HT1080 (cell line): ENCODE results near the gene EIF3D. TPM values are rescaled to one million over a fixed set of nuclear protein-coding genes. Genes with fewer than 3 reads are reported as not detected.
A peak's percentile ranks its signal among the peaks of the same experiment; 100 is the strongest.
"Not testable (repeated sequence)": the region's sequence is repeated elsewhere in the genome, so short reads cannot be mapped to it uniquely, and the experiment has no call there.

Source experiments
- DNase-seq: peaks from one replicate; pipeline ENCODE4 v3.0.0-alpha.2; 2015; ENCODE audit warnings: low read depth
- total RNA-seq: library from RNA; depleted of rRNA; stranded (reverse); fragments of >200 nt; shearing (Covaris generic); gene quantifications from 2 replicates; pipeline ENCODE4 v1.2.3, GENCODE V29; 2014

Gene EIF3D
- total RNA-seq, 1 experiment from 2014 or later = 518 TPM

GRCh38 chr22:36550701-36551495 lies 21.9 kb upstream of the EIF3D start:
- DNase-seq = no peak

- no peak for DNase-seq
Observed at GRCh38 chr22:36549033-36549432, 20.1 kb upstream of the EIF3D start.

GRCh38 chr22:36548606-36549005 lies 19.6 kb upstream of the EIF3D start:
- no peak for DNase-seq

- peak; percentile 93 for DNase-seq
Observed at GRCh38 chr22:36546932-36547331, 18.0 kb upstream of the EIF3D start.

- peak; percentile 67 for DNase-seq
Observed at GRCh38 chr22:36546092-36546804, 17.3 kb upstream of the EIF3D start.

GRCh38 chr22:36544107-36544620 lies 15.2 kb upstream of the EIF3D start:
- DNase-seq = peak; percentile 62

- peak; percentile 97 for DNase-seq
Observed at GRCh38 chr22:36541831-36542411, 13.0 kb upstream of the EIF3D start.

- peak; percentile 84 for DNase-seq
Observed at GRCh38 chr22:36540867-36541642, 12.1 kb upstream of the EIF3D start.

GRCh38 chr22:36538529-36538928 lies 9.6 kb upstream of the EIF3D start:
- DNase-seq = no peak

GRCh38 chr22:36536717-36537116 lies 7.8 kb upstream of the EIF3D start:
- DNase-seq = no peak

GRCh38 chr22:36533320-36533719 lies 4.4 kb upstream of the EIF3D start:
- DNase-seq = not testable (repeated sequence)

GRCh38 chr22:36532466-36532865 lies 3.5 kb upstream of the EIF3D start:
- DNase-seq = no peak

- DNase-seq = no peak
Observed at GRCh38 chr22:36528341-36528740, 625 bp downstream of the EIF3D start.

GRCh38 chr22:36522662-36523061 lies 6.3 kb downstream of the EIF3D start:
- DNase-seq = no peak

GRCh38 chr22:36520423-36520822 lies 8.5 kb downstream of the EIF3D start:
- no peak for DNase-seq

- DNase-seq = not testable (repeated sequence)
Observed at GRCh38 chr22:36519906-36520305, 9.1 kb downstream of the EIF3D start.

- DNase-seq = no peak
Observed at GRCh38 chr22:36514766-36515165, 14.2 kb downstream of the EIF3D start.

GRCh38 chr22:36512991-36513390 lies 16.0 kb downstream of the EIF3D start:
- DNase-seq = no peak

GRCh38 chr22:36512333-36512732 lies 16.6 kb downstream of the EIF3D start:
- no peak for DNase-seq

GRCh38 chr22:36510966-36511881 lies 17.7 kb downstream of the EIF3D start:
- DNase-seq = peak; percentile 46
